GM21515 (cell line): ENCODE results near the gene WAPL.
"Not testable (repeated sequence)": the region's sequence is repeated elsewhere in the genome, so short reads cannot be mapped to it uniquely, and the experiment has no call there.

Source experiments
- ATAC-seq: cut with Tn5 transposase; IDR thresholded peaks from one replicate; pipeline ENCODE4 v1.9.1; 2021; ENCODE audit not compliant: unreplicated experiment

WAPL gene

GRCh38 chr10:86521678-86522509 is at the start of gene WAPL:
WAPL (minus strand) TSS chr10:86521792; CDS start chr10:86518069, 3,723 bp downstream.
- ATAC-seq: peak; percentile 96

GRCh38 chr10:86569335-86569734 is 47.7 kb upstream of the WAPL start:
- ATAC-seq: no peak

GRCh38 chr10:86566518-86566917 is 44.9 kb upstream of the WAPL start:
- ATAC-seq: not testable (repeated sequence)

GRCh38 chr10:86563338-86563737 is 41.7 kb upstream of the WAPL start:
- ATAC-seq: not testable (repeated sequence)

GRCh38 chr10:86558695-86559094 is 37.1 kb upstream of the WAPL start:
- ATAC-seq: not testable (repeated sequence)

GRCh38 chr10:86556933-86557649 is 35.5 kb upstream of the WAPL start:
- ATAC-seq: no peak

- no peak for ATAC-seq
Measured at GRCh38 chr10:86556532-86556931, 34.9 kb upstream of the WAPL start.

GRCh38 chr10:86553639-86554038 is 32.0 kb upstream of the WAPL start:
- ATAC-seq: no peak

GRCh38 chr10:86553213-86553612 is 31.6 kb upstream of the WAPL start:
- no peak for ATAC-seq

- ATAC-seq: no peak
Measured at GRCh38 chr10:86547296-86547695, 25.7 kb upstream of the WAPL start.

- ATAC-seq: no peak
Measured at GRCh38 chr10:86545101-86545500, 23.5 kb upstream of the WAPL start.

GRCh38 chr10:86540016-86540415 is 18.4 kb upstream of the WAPL start:
- no peak for ATAC-seq

GRCh38 chr10:86538547-86538946 is 17.0 kb upstream of the WAPL start:
- ATAC-seq: no peak

- ATAC-seq: not testable (repeated sequence)
Measured at GRCh38 chr10:86538040-86538439, 16.4 kb upstream of the WAPL start.

GRCh38 chr10:86536294-86536861 is 14.8 kb upstream of the WAPL start:
- no peak for ATAC-seq

GRCh38 chr10:86535132-86535882 is 13.7 kb upstream of the WAPL start:
- peak; percentile 47 for ATAC-seq

GRCh38 chr10:86533328-86533727 is 11.7 kb upstream of the WAPL start:
- no peak for ATAC-seq

GRCh38 chr10:86528736-86529135 is 7.1 kb upstream of the WAPL start:
- ATAC-seq: not testable (repeated sequence)

- ATAC-seq: no peak
Measured at GRCh38 chr10:86526606-86527005, 5.0 kb upstream of the WAPL start.

- ATAC-seq: not testable (repeated sequence)
Measured at GRCh38 chr10:86525713-86526112, 4.1 kb upstream of the WAPL start.
